HEK293T (cell line): ENCODE measurements around the gene CLIC6.
"Not testable (repeated sequence)": the region's sequence is repeated elsewhere in the genome, so short reads cannot be mapped to it uniquely, and the experiment has no call there.

Experiments used
- CTCF ChIA-PET: fragments of 350-600 bp; formaldehyde crosslinking; extraction: SDS; loops from one replicate; lab custom pipeline; 2021; ENCODE audit warnings: antibody characterized with exemption, inconsistent platforms; lab: Yijun Ruan, JAX
- POLR2A ChIA-PET: fragments of 350-600 bp; formaldehyde crosslinking; extraction: SDS; loops from one replicate; lab custom pipeline; 2020; ENCODE audit warnings: antibody characterized with exemption, inconsistent platforms; lab: Yijun Ruan, JAX
- DNase-seq: peaks from one replicate; pipeline ENCODE4 v3.0.0; 2012; ENCODE audit warnings: mixed read lengths; ENCODE audit errors: extremely low spot score
- ARNT ChIP-seq: fragments of 450-650 bp; IDR thresholded peaks from 2 replicates; pipeline ENCODE4 v1.6.1; 2017; ENCODE audit warnings: mild to moderate bottlenecking
- BHLHE40 ChIP-seq: fragments of 450-650 bp; IDR thresholded peaks from 2 replicates; pipeline ENCODE4 v1.6.1; 2016; ENCODE audit warnings: mild to moderate bottlenecking, moderate library complexity, borderline replicate concordance
- CTBP1 ChIP-seq: fragments of 450-650 bp; IDR thresholded peaks from 2 replicates; pipeline ENCODE4 v1.6.1; 2016; ENCODE audit warnings: borderline replicate concordance
- ELF4 ChIP-seq: fragments of 450-650 bp; IDR thresholded peaks from 2 replicates; pipeline ENCODE4 v1.6.1; 2017; ENCODE audit warnings: antibody characterized with exemption
- FOXA1 ChIP-seq: fragments of 450-650 bp; IDR thresholded peaks from 2 replicates; pipeline ENCODE4 v1.6.1; 2016; ENCODE audit warnings: mild to moderate bottlenecking
- FOXK2 ChIP-seq: fragments of 450-650 bp; IDR thresholded peaks from 2 replicates; pipeline ENCODE4 v1.6.1; 2016; ENCODE audit warnings: mild to moderate bottlenecking
- FOXM1 ChIP-seq: fragments of 450-650 bp; IDR thresholded peaks from 2 replicates; pipeline ENCODE4 v1.6.1; 2017; ENCODE audit warnings: mild to moderate bottlenecking, borderline replicate concordance
- HDGF ChIP-seq: fragments of 450-650 bp; IDR thresholded peaks from 2 replicates; pipeline ENCODE4 v1.6.1; 2017; ENCODE audit warnings: antibody characterized with exemption, borderline replicate concordance
- L3MBTL2 ChIP-seq: fragments of 450-650 bp; conservative IDR thresholded peaks from 2 replicates; pipeline ENCODE4 v1.6.1; 2016; ENCODE audit warnings: mild to moderate bottlenecking
- LEF1 ChIP-seq: fragments of 450-650 bp; IDR thresholded peaks from 2 replicates; pipeline ENCODE4 v1.6.1; 2017; ENCODE audit warnings: mild to moderate bottlenecking, borderline replicate concordance
- NFRKB ChIP-seq: fragments of 450-650 bp; IDR thresholded peaks from 2 replicates; pipeline ENCODE4 v1.6.1; 2016; ENCODE audit warnings: mild to moderate bottlenecking, moderate library complexity
- PKNOX1 ChIP-seq: fragments of 450-650 bp; IDR thresholded peaks from 2 replicates; pipeline ENCODE4 v1.6.1; 2016
- SP1 ChIP-seq: fragments of 450-650 bp; IDR thresholded peaks from 2 replicates; pipeline ENCODE4 v1.6.1; 2017
- SUZ12 ChIP-seq: fragments of 450-650 bp; IDR thresholded peaks from 2 replicates; pipeline ENCODE4 v1.6.1; 2016; ENCODE audit warnings: mild to moderate bottlenecking
- TARDBP ChIP-seq: fragments of 450-650 bp; IDR thresholded peaks from 2 replicates; pipeline ENCODE4 v1.6.1; 2016
- ZNF384 ChIP-seq: fragments of 450-650 bp; IDR thresholded peaks from 2 replicates; pipeline ENCODE4 v1.6.1; 2016

The CLIC6 gene

DNA sequence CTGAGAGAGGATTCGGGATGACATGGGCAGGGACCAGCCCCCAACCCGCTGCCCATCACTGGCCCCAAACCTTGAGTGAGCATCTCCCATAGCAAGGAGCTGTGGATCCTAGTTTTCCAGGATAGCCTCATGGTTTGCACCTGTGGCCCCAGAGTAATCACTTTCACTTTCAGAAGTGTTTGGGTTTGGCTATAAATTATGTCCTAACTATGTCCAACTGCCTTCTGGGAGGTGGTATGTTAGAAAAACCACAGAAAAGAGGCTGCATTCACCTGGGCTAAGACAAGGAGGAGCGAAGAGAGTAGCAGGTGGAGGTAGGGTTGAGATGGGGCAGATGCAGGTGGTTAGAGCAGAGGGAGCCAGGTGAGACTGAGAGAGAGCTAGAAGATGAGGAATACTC lies 19.4 kb upstream of the CLIC6 start:
- ChIA-PET CTCF (no interaction called here), POLR2A (no interaction called here)
- TF ChIP-seq HDGF (no peak), SUZ12 (no peak), ZNF384 (no peak), L3MBTL2 (no peak), FOXK2 (no peak), BHLHE40 (no peak), SP1 (no peak), NFRKB (no peak), ELF4 (no peak), CTBP1 (no peak), FOXM1 (no peak), LEF1 (no peak), FOXA1 (no peak)
- DNase-seq = no peak

DNA sequence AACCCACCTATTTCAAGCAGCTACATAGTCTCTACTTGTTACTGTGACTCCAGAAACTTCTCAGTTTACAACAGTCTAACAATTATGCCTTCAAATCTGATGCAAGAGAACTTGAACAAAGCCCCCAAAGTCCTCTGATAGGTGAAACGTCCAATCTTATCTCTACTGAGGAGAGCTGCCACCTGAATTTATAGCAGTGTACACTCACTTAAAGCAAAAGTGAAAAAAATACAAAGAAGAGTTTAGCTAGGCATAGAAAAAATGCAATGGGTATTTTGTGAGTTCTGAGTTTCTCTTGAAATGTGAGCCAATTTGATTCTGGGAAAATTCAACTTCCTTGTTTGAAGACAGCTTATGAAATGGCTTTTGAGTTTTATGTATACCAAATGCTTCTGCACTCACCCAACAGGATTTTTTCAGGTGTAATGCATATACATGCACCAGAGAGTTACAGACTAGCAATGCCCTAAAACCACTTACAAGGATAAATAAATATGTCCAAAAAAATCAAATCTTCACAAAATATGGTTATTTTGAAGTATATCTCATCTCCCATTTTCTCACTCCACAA lies 17.8 kb upstream of the CLIC6 start:
- ChIA-PET CTCF (no interaction called here), POLR2A (no interaction called here)
- TF ChIP-seq SUZ12 (no peak), TARDBP (no peak), NFRKB (no peak), HDGF (no peak), FOXK2 (no peak), ZNF384 (no peak), ELF4 (no peak)
- DNase-seq = no peak

DNA sequence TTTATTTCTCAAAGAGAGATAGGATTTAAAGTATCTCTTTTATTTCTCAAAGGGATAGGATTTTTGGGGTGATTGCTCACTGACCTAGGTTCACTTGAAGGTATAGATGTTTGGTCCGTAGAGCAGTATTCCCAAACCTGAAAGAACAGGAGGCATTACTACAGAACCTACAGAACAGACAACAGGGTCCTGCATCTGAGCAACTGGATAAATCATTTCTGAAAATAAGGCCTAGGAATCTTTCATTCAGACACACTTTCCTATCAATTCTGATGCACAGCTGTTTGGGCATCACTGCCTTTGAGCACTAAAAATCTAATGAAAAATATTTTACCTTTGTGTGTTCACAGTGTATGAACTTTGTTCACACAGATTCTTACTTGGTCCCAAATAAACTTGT lies 17.2 kb upstream of the CLIC6 start:
- CTCF ChIA-PET = no interaction called here
- no peak for DNase-seq

DNA sequence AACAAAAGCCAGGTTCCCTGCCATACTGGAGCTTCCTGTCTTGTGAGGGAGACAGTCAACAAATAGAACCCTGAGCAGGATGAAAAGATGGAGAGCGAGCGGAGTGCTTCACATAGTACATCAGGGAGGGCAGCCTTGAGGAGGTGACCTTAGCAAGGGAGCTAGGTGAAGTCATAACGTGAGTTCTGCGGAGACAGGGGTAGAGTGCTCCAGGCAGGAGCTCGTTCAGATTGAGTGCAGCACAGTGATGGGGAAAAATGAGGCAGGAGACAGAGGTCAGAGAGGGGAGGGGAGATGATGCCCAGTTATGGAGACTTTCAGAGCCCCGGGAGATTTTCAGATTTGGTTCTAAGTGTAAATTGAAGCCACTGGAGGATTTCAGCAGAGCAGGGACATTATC lies 15.3 kb upstream of the CLIC6 start:
- ChIA-PET POLR2A (no interaction called here), CTCF (no interaction called here)
- TF ChIP-seq ELF4 (no peak), HDGF (no peak)
- DNase-seq = no peak

More for the DNA sequence above, 17.2 kb upstream of the CLIC6 start:
- POLR2A ChIA-PET = no interaction called here
- TF ChIP-seq NFRKB (no peak), FOXK2 (no peak), FOXM1 (no peak), HDGF (no peak), LEF1 (no peak), SUZ12 (no peak), ZNF384 (no peak), TARDBP (no peak), L3MBTL2 (no peak), SP1 (no peak), CTBP1 (no peak), FOXA1 (no peak), BHLHE40 (no peak), ELF4 (no peak)

- POLR2A ChIA-PET = no interaction called here
Measured at GRCh38 chr21:34661848-34662247, 6.9 kb upstream of the CLIC6 start.

DNA sequence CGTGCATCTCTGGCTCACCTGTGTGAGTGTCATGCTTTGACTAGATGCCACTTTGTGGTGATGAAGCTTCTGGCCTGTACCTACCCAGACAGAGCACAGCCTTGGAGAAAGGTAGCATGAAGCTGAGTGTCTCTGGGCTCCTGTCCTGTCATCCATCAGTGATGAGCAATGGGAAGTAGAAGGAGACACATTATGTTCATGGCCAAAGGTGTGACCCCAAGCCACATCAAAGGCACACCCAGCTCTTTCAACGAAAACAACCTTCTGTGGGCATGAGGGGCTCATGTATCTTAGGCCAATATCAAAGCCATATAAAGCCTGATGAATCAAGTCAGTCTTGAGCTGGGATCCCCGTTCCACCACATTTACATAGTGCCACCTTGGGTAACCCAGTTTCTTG lies 1.0 kb upstream of the CLIC6 start:
- no peak for DNase-seq
- CTCF ChIA-PET = no interaction called here
- TF ChIP-seq LEF1 = no peak
- TF ChIP-seq ELF4 = no peak
- TF ChIP-seq L3MBTL2 = no peak
- TF ChIP-seq PKNOX1 = no peak
- TF ChIP-seq SUZ12 = no peak
- TF ChIP-seq CTBP1 = no peak
- no peak for TF ChIP-seq SP1
- no peak for TF ChIP-seq ARNT
- no peak for TF ChIP-seq FOXM1
- POLR2A ChIA-PET = no interaction called here

More at GRCh38 chr21:34661848-34662247, 6.9 kb upstream of the CLIC6 start:
- DNase-seq = no peak
- CTCF ChIA-PET = no interaction called here
- TF ChIP-seq PKNOX1 (no peak), SUZ12 (no peak), NFRKB (no peak), CTBP1 (no peak), HDGF (no peak), FOXK2 (no peak), ELF4 (no peak), FOXA1 (no peak)

- POLR2A ChIA-PET = no interaction called here
- DNase-seq = no peak
- no peak for TF ChIP-seq FOXK2
- TF ChIP-seq CTBP1 = no peak
- no peak for TF ChIP-seq LEF1
- TF ChIP-seq SUZ12 = no peak
- no peak for TF ChIP-seq BHLHE40
- no peak for TF ChIP-seq PKNOX1
- no peak for TF ChIP-seq ZNF384
- TF ChIP-seq TARDBP = no peak
- TF ChIP-seq FOXA1 = no peak
- TF ChIP-seq NFRKB = no peak
- TF ChIP-seq FOXM1 = no peak
- TF ChIP-seq L3MBTL2 = no peak
- no peak for TF ChIP-seq ARNT
- TF ChIP-seq HDGF = no peak
- no peak for TF ChIP-seq SP1
- TF ChIP-seq ELF4 = no peak
- CTCF ChIA-PET = no interaction called here
Measured at GRCh38 chr21:34669149-34669879, 520 bp downstream of the CLIC6 start.

GRCh38 chr21:34669880-34670219 lies 1.1 kb downstream of the CLIC6 start:
- DNase-seq, CTCF ChIA-PET, POLR2A ChIA-PET: not testable (repeated sequence)
